GM18870 (cell line): Measurements from ENCODE around the gene DDX31.

Source experiments
- ATAC-seq: cut with Tn5 transposase; IDR thresholded peaks from one replicate; pipeline ENCODE4 v1.9.1; 2021; ENCODE audit warnings: moderate library complexity; ENCODE audit not compliant: unreplicated experiment

DDX31 gene

DNA sequence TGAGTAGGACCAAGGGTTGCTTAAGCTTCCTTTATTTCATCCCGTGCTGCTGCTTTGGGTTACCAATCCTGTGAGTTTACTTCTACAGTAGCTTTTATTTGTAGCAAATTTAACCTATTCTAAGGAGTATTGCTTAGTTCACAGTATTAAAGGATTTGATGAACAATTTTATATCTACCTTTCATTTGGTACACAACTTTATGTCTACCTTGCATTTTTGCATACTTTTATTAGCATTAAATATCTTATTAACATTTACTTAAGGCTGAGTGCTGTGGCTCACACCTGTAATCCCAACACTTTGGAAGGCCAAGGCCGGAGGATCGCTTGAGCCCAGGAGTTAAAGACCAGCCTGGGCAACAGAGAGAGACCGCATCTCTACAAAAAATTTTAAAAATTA lies 4.7 kb upstream of the DDX31 start:
- ATAC-seq, result no peak

DNA sequence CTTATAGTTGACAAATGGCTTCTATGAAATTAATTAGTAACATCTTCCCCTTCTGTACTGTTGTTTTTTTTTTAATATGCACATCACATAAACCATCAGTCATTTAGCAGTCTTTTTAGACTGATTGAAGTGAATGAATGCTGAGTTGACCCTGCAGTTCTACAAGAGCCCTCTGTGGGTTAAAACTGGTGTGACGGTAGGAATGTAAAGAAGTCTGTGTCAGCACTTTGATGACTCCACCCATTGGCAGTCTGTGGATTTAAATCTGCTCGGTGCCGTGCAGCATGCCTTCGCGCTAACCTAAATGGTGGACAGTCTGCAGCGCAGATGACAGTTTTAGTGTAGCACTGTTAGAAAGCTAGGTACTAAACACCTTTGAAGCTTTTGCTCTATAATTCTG lies 3.6 kb upstream of the DDX31 start:
- no peak for ATAC-seq

DNA sequence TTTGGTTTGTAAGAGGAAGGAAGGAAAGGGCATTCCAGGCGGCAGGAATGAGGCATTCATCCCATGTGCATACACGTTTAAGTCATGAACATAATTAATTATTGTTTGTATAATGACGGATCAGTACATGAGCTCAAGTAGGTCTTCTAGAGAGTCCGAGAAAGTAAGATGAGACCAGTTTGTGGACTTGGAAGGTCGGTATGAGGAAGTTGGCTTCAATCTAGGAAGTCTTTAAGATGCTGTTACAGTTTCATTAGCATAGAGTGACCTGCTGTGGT lies 2.6 kb upstream of the DDX31 start:
- no peak for ATAC-seq

DNA sequence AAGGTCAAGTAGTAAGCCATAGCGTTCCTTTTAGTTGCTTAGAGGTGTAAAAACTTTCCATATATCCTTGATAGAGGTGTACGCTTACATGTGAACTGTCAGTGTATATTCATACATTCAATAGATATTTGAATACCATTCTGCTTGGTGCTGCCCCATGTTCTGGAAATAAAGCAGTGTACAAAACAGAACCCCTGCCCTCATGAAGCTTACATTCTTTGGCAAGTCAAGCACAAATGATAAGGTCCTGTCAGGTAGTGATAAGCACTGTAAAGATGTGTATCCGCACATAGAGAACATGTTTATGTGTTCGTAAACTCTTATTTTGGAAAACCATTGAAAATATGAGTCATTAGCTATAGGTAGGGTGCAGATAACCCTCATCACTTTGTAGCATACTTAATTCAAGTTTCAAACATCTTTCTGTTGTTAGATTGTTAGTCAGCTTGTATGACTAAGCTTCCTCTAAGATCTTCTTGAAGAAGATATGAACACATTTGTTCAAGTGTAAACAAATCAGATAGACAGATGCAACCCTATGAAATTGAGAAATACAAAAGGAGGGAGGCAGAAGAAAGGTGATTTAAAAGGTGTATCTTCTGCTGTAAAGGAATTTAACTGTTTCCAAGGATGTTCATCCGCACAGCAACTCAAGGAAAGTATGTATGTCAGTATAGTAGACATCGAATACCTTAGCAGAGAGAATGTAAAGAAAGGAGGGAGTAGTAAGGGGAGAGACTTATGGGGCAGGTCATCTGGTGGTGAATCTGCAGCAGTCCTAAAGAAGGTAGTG lies 2.0 kb upstream of the DDX31 start:
- ATAC-seq, result no peak

- ATAC-seq, result no peak
Observed at GRCh38 chr9:132670457-132671391, 941 bp upstream of the DDX31 start, which contains the start of gene GTF3C4. TSS of gene GTF3C4 (plus strand) at chr9:132670464. CDS start at chr9:132670599, 135 bp downstream.

DNA sequence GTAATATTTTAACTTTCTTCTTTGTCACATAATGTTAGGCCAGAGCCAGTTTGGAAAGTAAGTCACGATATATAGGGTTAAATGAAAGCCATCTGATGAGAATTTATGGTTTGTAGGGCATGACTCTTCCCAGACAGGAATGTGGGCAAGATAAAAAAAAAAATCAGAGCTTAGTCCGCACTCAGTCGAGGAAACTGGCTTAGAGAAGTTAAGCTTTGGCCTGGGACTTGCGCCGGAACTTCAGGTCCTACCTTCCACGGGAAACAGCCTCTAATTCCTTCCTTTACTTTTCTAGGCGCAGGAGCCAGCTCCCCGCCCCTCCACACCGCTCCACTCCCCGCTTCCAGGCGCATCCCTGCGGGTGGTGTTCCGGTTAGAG lies 475 bp downstream of the DDX31 start:
- ATAC-seq, result no peak

GRCh38 chr9:132663851-132664250 lies 5.9 kb downstream of the DDX31 start:
- no peak for ATAC-seq

DNA sequence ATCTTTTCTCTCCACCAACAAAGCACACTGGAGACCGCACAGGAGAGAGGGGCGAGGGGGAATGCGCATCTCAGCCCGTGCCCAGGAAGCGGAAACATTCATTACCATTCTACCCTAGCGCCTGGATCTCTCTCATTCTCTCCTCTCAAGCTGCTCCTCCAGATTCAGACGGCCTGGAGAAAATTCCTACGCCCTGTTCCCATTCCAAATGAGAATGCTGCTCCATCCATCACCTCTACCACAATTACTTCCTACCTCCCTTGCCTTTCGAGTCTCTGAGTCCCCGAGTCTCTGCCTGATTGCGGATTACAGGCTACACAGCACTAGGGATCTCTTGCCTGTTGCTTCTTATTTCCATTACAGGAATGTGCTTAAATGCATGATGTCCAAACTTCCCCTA lies 6.7 kb downstream of the DDX31 start:
- no peak for ATAC-seq

DNA sequence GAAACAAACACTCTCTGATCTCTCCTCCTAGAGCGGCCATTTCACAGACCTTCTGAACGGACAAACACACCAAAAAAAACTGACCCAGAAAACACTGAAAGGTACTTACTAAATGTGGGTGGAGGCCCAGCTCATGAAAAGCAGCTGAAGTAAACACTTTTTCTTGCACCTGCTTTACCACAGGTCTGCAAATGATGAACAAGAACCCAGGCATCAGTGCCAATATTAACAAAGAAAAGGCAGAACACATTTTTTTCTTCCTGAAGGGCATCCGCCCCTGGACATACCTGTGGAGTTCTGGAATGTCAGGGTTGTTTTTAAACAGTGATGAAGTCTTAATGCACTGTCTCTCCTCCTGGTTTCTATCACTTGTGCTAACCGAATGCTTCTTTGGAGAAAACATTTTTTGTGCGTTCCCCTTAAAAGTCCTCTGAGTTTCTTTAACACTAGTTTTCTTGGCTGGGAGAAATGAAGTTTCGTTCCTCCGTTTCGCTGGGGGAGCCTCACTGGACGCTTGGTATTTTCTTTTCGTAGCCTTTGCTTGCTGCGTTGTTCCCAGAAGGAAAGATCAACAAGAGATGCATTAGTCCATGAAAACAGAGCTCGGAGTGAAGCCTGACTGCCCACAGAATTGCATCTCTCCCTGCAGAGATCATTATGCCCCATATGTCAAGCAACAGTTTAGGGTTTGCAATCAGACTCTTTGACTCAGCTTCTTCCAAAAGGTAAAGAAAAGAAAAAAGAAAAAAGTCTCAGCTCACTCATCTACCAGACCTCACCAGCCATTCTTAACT lies 7.4 kb downstream of the DDX31 start:
- ATAC-seq, result no peak

DNA sequence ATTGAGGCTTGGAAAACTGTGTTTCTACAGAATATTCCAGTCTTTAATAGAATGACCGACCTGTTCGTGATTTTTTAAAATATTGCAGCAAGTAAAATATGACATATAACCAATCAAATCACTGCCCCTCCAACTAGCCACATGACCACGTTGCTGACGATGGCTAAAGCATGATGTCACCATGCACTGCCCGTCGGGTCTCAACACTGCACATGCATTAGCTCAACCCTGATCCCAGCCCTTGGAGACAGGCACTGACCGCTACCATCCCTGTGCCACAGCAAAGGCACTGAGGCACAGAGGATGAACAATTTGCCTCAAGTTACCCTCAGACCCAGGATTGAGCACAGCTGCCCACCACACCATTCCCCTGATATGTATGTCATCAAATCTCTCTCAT lies 13.5 kb downstream of the DDX31 start:
- no peak for ATAC-seq

DNA sequence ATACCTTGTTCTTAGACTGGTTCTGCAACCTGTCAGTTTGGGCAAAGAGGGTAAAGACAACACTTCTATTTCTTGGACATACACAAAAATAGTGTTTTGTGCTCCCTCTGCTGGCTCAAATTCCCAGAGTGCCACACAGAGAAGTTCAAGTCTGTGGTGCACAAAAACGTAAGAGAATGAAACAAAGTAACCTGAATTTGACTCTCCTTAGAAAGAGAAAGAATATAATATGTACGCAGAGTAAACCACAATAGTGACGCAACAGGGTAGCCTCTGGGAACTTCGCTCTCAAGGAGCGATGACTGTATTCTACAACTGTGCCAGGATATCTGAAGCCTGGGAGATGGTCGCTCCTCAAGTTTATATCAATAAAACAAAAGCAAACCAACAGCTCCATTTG lies 18.5 kb downstream of the DDX31 start:
- ATAC-seq, result no peak

GRCh38 chr9:132648685-132649084 lies 21.1 kb downstream of the DDX31 start:
- no peak for ATAC-seq

DNA sequence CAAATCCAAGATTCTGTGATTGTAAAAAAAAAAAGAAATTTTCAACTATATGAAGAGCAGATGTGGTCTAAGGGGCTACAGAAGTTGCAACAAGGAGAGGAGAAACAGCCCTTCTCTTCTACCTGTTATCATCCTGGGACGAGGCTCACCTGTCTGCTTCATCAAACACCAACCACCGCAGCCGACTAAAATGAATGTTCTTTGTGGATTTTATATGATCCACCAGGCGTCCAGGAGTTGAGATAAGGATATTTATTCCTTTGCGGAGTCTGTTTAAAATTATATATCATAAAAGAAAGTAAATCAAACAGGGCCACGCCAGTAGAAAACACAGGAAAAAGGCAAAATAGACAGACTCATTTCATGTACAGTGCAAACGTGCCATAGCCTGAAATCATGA lies 21.5 kb downstream of the DDX31 start:
- no peak for ATAC-seq

GRCh38 chr9:132647806-132648205 lies 22.0 kb downstream of the DDX31 start:
- ATAC-seq, result no peak

DNA sequence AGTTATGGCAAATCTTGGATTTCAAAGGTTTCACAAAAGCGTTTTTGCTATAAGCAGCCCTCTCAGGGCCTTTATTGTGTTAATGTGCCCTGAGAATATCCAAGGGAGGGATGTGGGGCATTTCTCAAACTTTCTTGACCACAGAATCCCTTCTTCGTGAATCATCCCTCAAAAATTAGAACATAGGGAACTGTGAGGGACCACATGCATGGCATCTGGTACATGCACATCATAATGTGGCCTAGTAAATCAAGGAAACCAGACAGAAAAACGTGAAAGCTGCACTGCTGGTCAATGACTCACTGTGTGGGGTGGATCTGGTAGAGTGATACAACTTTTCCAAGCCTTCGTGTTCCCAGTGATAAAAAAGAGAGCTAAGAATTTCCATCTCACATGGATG lies 22.4 kb downstream of the DDX31 start:
- ATAC-seq, result no peak

DNA sequence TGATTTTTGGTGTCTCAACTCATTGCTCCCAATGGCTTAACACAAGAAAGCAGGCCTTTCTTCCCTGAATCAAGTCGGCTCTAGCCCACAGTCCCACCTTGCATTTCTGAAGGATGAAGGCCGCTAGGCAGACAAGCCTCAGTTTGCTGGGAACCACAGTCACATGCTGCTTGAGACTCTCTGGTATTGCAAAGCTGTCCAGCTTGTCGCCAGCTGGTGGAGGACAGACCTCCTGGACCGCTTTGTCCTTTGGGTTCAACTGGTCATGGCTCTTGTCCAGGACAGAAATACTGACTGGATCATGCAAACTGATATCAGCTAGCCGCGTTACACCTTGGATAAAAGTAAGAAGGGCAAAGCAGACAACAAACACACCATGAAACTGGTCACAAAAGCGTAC lies 23.1 kb downstream of the DDX31 start:
- no peak for ATAC-seq

DNA sequence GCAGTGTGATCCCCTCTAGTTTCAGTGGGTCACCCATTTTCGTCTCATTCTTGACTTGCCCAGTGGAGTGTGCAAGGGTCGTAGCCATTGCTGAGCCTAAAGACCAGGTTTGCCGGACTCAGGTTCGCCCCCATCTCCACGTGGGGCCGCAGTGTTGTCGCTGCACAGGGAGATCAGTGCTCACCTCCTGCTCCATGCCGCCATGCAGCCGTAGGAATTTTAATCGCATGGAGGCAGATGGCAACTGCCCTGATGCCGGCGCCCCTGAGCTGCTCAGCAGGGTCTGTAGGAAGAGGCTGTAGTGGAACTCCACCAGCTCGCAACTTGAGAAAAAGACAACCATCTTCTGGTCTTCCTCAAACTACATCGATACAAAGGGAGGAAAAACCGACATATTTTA lies 24.1 kb downstream of the DDX31 start:
- ATAC-seq, result no peak

- ATAC-seq, result no peak
Observed at GRCh38 chr9:132645306-132645705, 24.5 kb downstream of the DDX31 start.

GRCh38 chr9:132644251-132644650 lies 25.5 kb downstream of the DDX31 start:
- ATAC-seq, result no peak

- no peak for ATAC-seq
Observed at GRCh38 chr9:132641216-132641615, 28.6 kb downstream of the DDX31 start.

- ATAC-seq, result no peak
Observed at GRCh38 chr9:132639322-132639721, 30.5 kb downstream of the DDX31 start.

DNA sequence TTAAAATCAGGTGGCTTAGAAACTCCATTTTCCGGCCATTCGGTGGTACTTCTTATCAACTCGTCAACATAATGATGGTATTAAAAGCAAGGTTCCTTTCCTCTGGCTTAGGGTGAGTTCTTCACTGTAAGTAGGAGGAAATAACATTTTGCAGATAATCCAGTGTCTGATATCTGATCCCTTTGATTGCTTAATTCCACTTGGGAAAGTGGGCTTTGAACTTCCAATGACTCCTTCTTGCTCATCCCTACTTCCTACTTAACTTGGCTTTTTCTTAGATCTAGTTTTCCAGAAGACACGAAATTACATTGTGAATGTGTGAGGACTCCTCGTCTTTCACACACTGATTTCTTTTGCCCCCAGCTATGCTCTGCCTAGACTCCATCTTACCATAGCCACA lies 31.5 kb downstream of the DDX31 start:
- no peak for ATAC-seq
